ENCODE measurements around the gene USP31.

DNA sequence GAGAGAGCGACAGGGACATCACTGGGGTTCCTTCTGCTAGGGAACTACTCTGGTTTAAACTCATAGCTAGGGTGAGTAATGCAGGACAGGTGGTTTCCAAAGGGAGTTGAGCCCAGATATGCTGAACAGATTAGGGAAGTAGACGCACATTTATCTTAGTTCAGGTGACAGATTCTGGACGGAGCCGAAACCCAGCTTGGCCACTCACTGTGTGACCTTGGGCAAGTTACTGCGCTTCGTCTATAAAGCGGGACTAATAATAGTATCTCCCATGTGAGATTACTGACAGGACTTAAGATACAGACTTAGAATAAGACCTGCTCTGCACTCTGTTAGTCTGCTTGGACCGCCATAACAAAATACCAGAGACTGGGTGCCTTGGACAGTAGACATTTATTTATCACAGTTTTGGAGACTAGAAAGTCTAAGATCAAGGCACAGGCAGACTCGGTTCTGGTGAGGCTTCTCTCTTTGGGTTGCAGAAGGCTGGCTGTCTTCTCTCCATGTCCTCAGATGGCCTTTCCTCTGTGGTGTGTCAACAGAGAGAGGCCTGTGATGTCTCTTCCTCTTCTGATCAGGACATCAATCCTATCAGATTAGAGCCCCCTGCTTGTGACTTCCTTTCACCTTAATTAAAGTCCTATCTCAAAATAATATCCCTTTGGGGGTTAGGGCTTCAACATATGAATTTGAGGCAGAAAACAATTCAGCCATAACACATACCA is 45.4 kb upstream of the USP31 start:
- TF ChIP-seq CTCF (IDR thresholded peaks at IDR 0.05 in 8 of 11, conservative IDR thresholded peaks at IDR 0.05 in 3 of 11) (no peak), POLR2AphosphoS5 (IDR thresholded peaks at IDR 0.05) (no peak), POLR2A (IDR thresholded peaks at IDR 0.05) (no peak)
